HG02642 (cell line): ENCODE measurements around the gene AK6.
"Not testable (repeated sequence)": the region's sequence is repeated elsewhere in the genome, so short reads cannot be mapped to it uniquely, and the experiment has no call there.

Experiments used
- ATAC-seq: cut with Tn5 transposase; IDR thresholded peaks from one replicate; pipeline ENCODE4 v1.9.1; 2021; ENCODE audit warnings: mild to moderate bottlenecking; ENCODE audit not compliant: unreplicated experiment, poor library complexity

Gene AK6

GRCh38 chr5:69341520-69342161, 27.7 kb downstream of the AK6 start:
- no peak for ATAC-seq

GRCh38 chr5:69335341-69335935, 33.9 kb downstream of the AK6 start:
- ATAC-seq = no peak

- ATAC-seq = peak; percentile 68
Observed at GRCh38 chr5:69334793-69335268, 34.5 kb downstream of the AK6 start.

DNA sequence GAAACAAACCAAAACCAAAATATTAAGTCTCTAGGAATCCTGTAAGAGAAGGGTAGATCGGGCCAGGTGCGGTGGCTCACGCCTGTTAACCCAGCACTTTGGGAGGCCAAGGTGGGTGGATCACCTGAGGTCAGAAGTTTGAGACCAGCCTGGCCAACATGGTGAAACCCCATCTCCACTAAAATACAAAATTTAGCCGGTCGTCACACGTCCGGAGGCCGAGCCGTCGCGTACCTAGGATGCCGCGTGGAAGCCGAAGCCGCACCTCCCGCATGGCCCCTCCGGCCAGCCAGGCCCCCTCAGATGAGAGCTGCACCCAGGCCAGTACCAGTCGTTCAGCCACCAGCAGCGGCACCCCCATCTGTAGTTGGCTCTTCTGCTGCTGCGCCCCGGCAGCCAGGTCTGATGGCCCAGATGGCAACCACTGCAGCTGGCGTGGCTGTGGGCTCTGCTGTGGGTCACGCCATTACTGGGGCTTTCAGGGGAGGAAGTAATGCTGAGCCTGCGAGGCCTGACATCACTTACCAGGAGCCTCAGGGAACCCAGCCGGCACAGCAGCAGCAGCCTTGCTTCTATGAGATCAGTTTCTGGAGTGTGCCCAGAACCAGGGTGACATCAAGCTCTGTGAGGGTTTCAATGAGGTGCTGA, 35.5 kb downstream of the AK6 start:
- ATAC-seq = not testable (repeated sequence)

DNA sequence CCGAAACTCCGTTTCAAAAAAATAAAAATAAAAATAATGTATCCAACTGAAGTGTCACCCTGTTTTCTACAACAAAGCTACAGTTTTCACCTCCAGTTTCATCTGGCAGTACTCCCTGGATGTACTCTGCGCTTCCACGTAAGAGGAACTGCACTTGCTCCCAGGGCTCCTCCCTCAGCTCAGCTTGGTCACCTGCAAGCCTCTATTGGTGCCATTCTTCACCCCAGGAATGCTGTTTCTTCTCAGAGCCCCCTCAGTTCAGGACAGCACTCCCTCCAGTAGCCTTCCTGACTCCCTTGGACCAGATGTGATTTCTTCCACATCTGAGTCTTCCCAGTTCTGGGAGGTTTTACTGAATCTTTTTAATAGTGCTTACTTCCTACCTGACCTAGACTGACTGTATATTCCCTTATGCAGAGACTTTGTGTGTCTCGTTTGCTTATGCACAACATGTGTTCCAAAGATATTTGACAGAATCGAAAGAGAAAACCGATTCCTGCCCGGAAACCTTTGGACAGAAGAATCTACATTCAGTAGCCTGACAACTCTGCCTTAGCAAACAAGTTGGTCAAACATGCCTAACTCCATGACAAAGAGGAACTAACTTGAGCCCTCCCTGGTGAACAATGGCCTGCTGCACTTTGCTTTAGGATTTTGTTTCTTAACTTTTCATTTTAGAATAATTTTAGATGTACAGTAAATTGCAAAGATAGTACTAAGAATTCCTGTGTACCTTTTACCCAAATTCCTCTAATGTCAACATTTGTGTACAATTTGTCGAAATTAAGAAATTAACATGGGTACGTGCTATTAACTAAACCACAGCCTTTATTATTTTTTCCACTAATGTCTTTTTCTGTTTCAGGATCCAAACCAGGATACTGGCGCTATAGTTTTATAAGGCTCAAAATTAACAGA, 37.5 kb downstream of the AK6 start:
- no peak for ATAC-seq

- no peak for ATAC-seq
Observed at GRCh38 chr5:69329905-69330489, 39.3 kb downstream of the AK6 start.

DNA sequence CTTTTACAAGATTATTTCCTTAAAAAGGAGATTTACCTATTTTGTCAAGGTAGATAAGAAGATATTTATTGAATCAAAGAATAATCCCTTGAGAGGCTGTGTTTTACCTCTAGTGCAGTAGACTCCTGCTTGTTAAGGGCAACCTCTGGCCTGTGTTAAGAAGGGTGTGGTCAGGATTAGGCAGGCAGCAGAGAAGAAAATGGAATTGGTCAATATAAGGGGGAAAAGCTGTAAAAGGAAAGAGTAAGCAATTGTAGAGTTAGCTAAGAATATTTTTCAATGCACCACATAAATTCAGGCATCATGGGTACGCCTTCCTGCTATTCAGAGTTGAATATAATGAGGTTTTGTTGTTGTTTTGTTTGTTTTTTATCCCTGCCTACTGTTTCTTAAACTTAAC, 43.0 kb downstream of the AK6 start:
- ATAC-seq = no peak

DNA sequence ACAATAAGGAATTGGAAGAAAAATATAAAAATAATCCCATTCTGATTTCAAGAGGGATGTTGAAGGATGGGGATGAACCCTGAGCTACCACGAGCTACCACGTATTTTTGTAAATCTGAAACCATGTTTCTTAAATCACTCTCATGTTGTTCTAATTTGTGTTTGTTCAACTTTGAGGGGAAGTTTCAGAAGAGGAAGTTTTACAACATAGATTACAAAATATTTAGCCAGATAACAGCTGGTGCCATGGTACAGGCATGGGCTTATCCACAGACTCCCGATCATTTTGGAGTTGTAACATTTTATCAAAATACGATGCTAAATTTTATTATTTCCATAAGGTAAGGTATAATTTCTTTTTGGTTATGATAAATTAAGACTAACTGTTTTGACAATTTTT, 51.9 kb downstream of the AK6 start:
- no peak for ATAC-seq

DNA sequence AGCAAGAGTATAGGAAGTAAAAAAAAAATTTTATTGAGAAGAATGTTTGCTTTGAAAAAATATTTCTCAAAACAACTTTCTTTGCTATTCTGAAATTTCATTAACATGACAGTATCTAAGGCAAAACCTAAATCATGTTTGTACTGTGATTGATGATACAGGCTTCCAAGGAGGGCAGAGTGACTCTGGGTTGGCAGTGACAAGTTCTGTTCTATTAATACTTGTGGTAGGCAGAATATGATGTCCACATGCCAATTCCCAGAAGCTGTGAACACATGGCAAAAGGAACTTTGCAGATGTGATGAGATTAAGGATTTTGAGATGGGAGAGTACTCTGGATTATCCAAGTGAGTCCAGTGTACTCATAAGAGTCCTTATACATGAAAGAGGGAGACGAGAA, 53.3 kb downstream of the AK6 start:
- no peak for ATAC-seq

DNA sequence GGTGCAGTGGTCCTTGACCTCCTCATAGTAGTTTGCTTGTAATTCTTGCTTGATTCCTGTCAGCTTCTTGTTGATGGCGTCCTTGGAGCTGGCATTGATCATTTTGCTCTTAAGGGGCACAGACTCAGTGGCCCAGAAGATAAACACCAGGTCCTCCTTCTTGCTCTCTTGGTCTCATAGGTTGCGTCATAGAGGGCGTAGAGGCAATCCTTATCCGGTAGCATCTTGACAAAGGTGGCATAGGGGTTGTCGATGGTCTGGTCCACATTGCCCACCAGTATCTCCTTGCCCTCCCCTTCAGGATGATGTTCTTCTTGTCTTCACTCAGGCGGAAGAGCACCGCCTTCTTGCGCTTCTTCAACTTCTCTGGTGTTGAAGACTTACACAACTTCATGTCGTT, 55.9 kb downstream of the AK6 start:
- no peak for ATAC-seq

DNA sequence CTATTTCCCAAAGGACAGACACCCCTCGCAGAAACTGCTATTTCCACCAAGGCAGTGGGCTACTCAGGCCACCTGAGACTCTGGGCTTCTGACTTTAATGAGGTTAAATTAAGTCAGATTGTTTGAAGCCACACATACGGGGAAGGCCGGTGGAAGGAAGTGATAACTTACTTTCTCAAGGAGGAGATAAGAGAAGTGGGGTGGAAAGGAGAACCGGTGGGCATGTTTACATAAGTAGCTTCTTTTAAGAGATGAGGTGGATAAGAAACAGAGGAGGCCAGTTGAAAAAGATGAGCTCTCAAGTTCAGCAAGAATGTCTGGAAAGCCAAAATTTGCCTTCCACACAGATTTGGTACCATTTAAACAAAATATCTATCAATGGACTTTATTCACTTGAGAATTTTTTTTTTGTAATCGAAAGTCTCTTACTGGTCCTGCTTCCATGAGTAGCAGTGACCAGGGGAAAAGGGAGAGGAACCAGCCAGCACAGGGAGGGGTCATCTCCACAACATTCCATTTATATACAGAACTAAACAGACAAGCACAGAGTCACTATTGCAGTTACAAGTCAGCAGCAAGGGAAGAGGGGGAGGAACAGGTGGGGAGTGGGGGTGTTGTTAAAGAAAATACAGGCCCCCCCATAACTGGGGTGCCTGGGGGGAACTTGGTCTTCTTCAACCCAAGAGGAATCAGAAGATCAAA, 56.7 kb downstream of the AK6 start:
- ATAC-seq = no peak

GRCh38 chr5:69309380-69309779, 59.9 kb downstream of the AK6 start:
- ATAC-seq = no peak

GRCh38 chr5:69308046-69308553, 61.2 kb downstream of the AK6 start:
- no peak for ATAC-seq

- no peak for ATAC-seq
Observed at GRCh38 chr5:69305512-69305911, 63.8 kb downstream of the AK6 start.
